ENCODE results near the gene DISP1.
"Not testable (repeated sequence)": the region's sequence is repeated elsewhere in the genome, so short reads cannot be mapped to it uniquely, and the experiment has no call there.

Gene DISP1

DNA sequence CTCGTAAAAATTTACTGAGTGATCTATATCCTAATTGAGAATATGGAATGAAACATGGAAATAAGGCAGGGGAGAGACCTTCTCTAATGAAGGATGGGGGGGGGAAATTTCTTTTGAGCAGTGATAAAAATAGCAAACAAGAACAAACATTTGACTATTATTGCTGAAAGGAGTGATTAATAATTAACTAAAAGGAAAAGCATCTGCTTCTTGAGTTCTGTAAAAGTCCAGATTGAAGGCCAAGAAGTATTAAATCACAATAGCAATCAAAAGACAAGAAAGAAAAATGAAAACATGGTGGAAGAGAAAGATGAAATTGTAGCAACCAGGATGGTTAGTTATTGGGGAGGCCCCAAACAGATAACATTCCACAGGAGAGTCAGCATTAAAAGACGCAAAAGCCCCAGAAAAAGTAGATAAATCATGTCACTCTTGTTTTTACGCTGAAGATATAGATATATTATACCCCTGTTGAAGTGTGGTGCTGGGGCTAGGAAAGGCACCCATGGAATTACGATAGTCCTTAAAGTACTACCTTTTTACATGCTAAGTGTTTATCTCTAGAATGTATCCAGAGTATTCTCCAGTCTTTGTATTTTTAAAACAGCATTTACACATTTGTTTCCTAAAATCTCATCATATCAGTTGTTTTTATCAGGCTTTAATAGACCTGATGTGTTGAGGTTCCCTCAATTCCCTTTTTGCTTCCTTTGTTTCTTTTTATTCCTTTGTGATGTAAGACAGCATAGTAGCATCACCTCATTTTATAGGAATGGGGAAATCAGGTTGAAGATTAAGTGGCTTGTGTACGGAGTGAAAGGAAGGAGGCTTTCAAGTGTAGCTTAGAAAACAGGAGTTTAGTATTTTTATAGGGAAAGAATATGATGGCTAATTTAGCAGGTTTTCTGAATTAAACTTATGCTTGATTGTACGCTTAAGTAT, 28.9 kb downstream of the DISP1 start:
- no peak overlapping the region for H3K4me3 ChIP-seq (ENCODE audit: control insufficient read depth, low read depth, low read length)
- DNase-seq (ENCODE audit: low read depth): no peak
- TF ChIP-seq, protein P1, sequence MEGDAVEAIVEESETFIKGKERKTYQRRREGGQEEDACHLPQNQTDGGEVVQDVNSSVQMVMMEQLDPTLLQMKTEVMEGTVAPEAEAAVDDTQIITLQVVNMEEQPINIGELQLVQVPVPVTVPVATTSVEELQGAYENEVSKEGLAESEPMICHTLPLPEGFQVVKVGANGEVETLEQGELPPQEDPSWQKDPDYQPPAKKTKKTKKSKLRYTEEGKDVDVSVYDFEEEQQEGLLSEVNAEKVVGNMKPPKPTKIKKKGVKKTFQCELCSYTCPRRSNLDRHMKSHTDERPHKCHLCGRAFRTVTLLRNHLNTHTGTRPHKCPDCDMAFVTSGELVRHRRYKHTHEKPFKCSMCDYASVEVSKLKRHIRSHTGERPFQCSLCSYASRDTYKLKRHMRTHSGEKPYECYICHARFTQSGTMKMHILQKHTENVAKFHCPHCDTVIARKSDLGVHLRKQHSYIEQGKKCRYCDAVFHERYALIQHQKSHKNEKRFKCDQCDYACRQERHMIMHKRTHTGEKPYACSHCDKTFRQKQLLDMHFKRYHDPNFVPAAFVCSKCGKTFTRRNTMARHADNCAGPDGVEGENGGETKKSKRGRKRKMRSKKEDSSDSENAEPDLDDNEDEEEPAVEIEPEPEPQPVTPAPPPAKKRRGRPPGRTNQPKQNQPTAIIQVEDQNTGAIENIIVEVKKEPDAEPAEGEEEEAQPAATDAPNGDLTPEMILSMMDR (IDR thresholded peaks at IDR 0.05; ENCODE audit: control insufficient read depth, insufficient read depth, low read depth, low read length, missing control alignments): no peak

DNA sequence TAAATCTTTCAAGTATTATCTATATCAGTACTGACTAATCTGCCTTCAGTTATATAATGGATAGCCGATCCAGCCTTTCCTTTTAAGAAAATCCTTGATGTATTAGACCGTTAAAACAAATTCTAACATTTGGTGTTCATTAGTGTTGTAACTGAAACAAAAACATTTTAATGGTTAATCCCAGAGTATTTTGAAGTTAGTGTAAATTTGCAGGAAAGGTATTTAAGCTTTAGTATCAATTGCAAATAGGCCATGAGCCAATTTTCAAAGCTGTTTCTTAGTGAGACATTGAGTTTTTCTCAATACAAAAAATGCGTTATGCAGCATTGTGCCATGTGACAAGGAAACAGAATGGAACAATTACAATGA, 29.6 kb downstream of the DISP1 start:
- no peak overlapping the region for H3K4me3 ChIP-seq (ENCODE audit: control insufficient read depth, low read depth, low read length)
- no peak for DNase-seq (ENCODE audit: low read depth)
- TF ChIP-seq, protein P1 (IDR thresholded peaks at IDR 0.05; ENCODE audit: control insufficient read depth, insufficient read depth, low read depth, low read length, missing control alignments): no peak

DNA sequence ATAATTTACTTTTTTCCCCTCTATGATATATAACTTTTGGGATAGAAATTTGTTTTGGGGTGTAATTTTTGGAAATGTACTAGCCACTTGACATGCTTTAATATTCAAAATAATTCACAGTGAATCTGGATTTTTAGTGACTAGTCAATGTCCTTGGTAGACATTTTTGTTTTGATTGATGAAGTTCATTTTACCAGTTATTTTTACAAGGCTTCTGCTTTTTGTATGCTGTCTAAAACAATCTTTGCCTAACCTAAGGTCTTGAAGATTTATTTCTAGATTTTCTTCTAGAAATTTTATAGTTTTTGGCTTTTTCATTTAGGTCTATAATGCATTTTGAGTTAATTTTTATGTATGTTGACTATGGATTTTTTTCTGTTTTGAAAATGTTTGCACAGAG, 30.9 kb downstream of the DISP1 start:
- H3K4me3 ChIP-seq (ENCODE audit: control insufficient read depth, low read depth, low read length): no peak overlapping the region
- TF ChIP-seq, protein P1 (IDR thresholded peaks at IDR 0.05; ENCODE audit: control insufficient read depth, insufficient read depth, low read depth, low read length, missing control alignments): no peak
- no peak for DNase-seq (ENCODE audit: low read depth)

DNA sequence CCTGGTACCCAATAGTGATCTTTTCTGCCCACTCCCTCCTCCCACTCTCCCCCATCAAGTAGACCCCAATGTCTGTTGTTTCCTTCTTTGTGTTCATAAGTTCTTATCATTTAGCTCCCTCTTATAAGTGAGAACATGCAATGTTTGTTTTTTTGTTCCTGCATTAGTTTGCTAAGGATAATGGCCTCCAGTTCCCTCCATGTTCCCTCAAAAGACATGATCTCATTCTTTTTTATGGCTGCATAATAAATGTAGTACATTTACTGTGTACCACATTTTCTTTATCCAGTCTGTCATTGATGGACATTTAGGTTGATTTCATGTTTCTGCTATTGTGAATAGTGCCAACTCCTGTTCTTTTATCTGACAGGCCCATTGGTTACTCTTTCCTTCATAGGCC, 35.7 kb downstream of the DISP1 start:
- not testable (repeated sequence) for DNase-seq (ENCODE audit: low read depth)

DNA sequence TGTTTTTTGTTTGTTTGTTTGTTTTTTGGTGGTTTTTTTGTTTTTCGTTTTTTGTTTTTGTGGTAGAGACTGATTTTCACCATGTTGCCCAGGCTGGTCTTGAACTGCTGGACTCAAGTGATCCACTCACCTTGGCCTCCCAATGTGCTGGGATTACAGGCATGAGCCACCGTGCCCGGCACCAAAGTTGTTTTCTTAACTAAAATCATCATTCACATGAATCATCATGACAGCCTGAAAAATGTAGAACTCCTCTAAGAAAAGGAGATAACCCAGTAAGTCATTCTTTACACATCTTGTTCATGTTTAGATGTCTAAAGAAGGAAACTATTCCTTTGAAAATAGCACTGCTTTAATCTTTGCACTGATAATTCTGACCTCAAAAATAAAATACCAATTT, 37.5 kb downstream of the DISP1 start:
- no peak overlapping the region for H3K4me3 ChIP-seq (ENCODE audit: control insufficient read depth, low read depth, low read length)
- DNase-seq (ENCODE audit: low read depth): no peak
- TF ChIP-seq, protein P1 (IDR thresholded peaks at IDR 0.05; ENCODE audit: control insufficient read depth, insufficient read depth, low read depth, low read length, missing control alignments): no peak

More for the DNA sequence above, 35.7 kb downstream of the DISP1 start:
- H3K4me3 ChIP-seq (ENCODE audit: control insufficient read depth, low read depth, low read length): not testable (repeated sequence)

DNA sequence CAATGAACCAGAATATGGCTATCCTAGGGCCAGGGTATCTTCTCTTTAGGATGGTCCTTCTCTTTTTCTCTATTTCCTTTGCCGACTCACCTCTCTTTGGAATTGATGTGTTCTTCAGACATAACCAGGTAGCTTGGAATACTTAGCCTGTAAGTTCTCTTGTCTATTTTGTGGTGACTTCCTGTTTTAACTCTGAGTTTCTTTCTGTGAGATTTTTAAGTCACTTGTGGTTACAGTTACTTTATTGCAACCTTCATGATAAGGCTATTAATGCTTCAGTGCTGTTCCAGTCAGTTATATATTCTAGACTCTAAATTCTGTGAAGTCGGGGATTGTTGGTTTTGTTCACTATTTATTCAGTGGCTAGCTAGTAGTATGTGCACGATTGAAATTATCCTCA, 46.2 kb downstream of the DISP1 start:
- no peak overlapping the region for H3K4me3 ChIP-seq (ENCODE audit: control insufficient read depth, low read depth, low read length)
- TF ChIP-seq, protein P1 (IDR thresholded peaks at IDR 0.05; ENCODE audit: control insufficient read depth, insufficient read depth, low read depth, low read length, missing control alignments): no peak

More for the DNA sequence above, 46.2 kb downstream of the DISP1 start:
- DNase-seq (ENCODE audit: low read depth): no peak

Data from AG09309 (cell line).